Right lobe of liver (tissue), 6 donors: ENCODE measurements around the gene SUCLG1. TPM values are rescaled to one million over a fixed set of nuclear protein-coding genes. Genes with fewer than 3 reads are reported as not detected.

ENCODE experiments used
- ATAC-seq, 4 donors: fragments of 200-7000 bp; cut with Tn5 transposase; one replicate each; pipeline ENCODE4 v1.9.1; 2020; ENCODE audit warnings: mild to moderate bottlenecking in 4 of 4, moderate library complexity in 4 of 4
- DNase-seq, 3 donors: peaks; one replicate each; pipeline ENCODE4 v3.0.0-alpha.2; 2020
- H3K27ac ChIP-seq, 3 donors: fragments of 200-600 bp; one replicate each; pipeline ENCODE4 v1.8.0; 2022
- H3K27me3 ChIP-seq, 2 donors: fragments of 200-600 bp; one replicate each; pipeline ENCODE4 v1.8.0; 2022
- H3K36me3 ChIP-seq, 4 donors: fragments of 200-600 bp; sonication (generic) in 1 of 4; one replicate each; pipeline versions ENCODE4 v1.5.1 to v1.8.0; 2017 to 2022; ENCODE audit warnings: control low read depth in 1 of 4
- H3K4me1 ChIP-seq, 4 donors: fragments of 200-600 bp; sonication (generic) in 1 of 4; one replicate each; pipeline versions ENCODE4 v1.5.1 to v1.8.0; 2017 to 2022; ENCODE audit warnings: control low read depth in 1 of 4
- H3K4me3 ChIP-seq, 3 donors: fragments of 200-600 bp; one replicate each; pipeline ENCODE4 v1.8.0; 2022
- H3K9me3 ChIP-seq, 4 donors: fragments of 200-600 bp; sonication (generic) in 1 of 4; one replicate each; pipeline versions ENCODE4 v1.5.1 to v1.8.0; 2017 to 2022; ENCODE audit warnings: control low read depth in 1 of 4
- CTCF ChIP-seq, 4 donors: fragments of 200-600 bp in 3 of 4; fragments of 450-650 bp in 1 of 4; IDR thresholded peaks; one replicate each; pipeline versions ENCODE4 v1.5.1 to v1.8.0; 2016 to 2022; ENCODE audit warnings: antibody characterized with exemption in 4 of 4, mild to moderate bottlenecking in 2 of 4
- POLR2A ChIP-seq: fragments of 450-650 bp; IDR thresholded peaks from one replicate; pipeline ENCODE4 v1.6.1; 2017; ENCODE audit warnings: antibody characterized with exemption, mild to moderate bottlenecking
- WGBS: methylation state at CpG from one replicate; pipeline ENCODE4 v1.1.6; 2018; ENCODE audit warnings: low coverage, low lambda C conversion rate; ENCODE audit not compliant: insufficient coverage; ENCODE audit errors: missing lambda C conversion rate; 5-methylcytosine and 5-hydroxymethylcytosine counted together
- intact Hi-C, 2 donors: fragments of 100-400 bp; cut with DNase I; formaldehyde crosslinking; loops; one replicate each; pipeline versions ENCODE4 v1.11.2 to v1.14.1; 2022
- total RNA-seq, 6 experiments: library from RNA; depleted of rRNA in 2 of 6; stranded (reverse); fragments of >200 nt in 2 of 6; fragmentation: NEBNext Ultra II Directional in 3 of 6; extraction: Animal tissue kit (Norgen Biotek cat#: 25700) in 3 of 6; gene quantifications; one replicate each; pipeline versions ENCODE4 v1.1.0 to v1.2.4, GENCODE V29; 2016 to 2023
- donor health status: DM: no; HTN: yes; CAD: no.
- donor health status: DM: no; HTN: no; CAD: no.
- donor health status: DM: no; HTN: no; CAD: no.
- donor health status: DM: no; HTN: yes; CAD: no.
- donor health status: DM: no; HTN: yes; CAD: no.

The SUCLG1 gene
- total RNA-seq, 6 experiments from 2014 or later: 73.4 to 86.7 (median 82.8) TPM

GRCh38 chr2:84427235-84428138, 31.6 kb downstream of the SUCLG1 start:
- 39% methylated on average over 2 of the region's 2 CpGs for WGBS
- Histone ChIP-seq H3K4me1 (peaks cover 0 to 15% (median 0%) of the 10 kb centered on the region in 4 donors), H3K27me3 (no peaks in the 10 kb centered on the region), H3K36me3 (peaks cover 12 to 59% (median 32%) of the 10 kb centered on the region in 4 donors), H3K27ac (no peak overlapping the region), H3K9me3 (no peaks in the 10 kb centered on the region), H3K4me3 (no peak overlapping the region)
- ATAC-seq: peak; percentile 35 to 70 (median 56)
- intact Hi-C loops: no loop called here
- DNase-seq: no peak
- TF ChIP-seq POLR2A: no peak
- no peak for TF ChIP-seq CTCF (IDR thresholded peaks at IDR 0.05)

GRCh38 chr2:84425310-84425709, 33.8 kb downstream of the SUCLG1 start:
- peaks cover 12 to 39% (median 19%) of the 10 kb centered on the region in 4 donors for H3K36me3 ChIP-seq
- H3K4me3 ChIP-seq: no peak overlapping the region
- TF ChIP-seq CTCF (IDR thresholded peaks at IDR 0.05): no peak
- no peak for TF ChIP-seq POLR2A
- intact Hi-C loops: no loop called here
- ATAC-seq (no peak), DNase-seq (no peak)
- H3K27ac ChIP-seq: no peak overlapping the region
- no peaks in the 10 kb centered on the region for H3K27me3 ChIP-seq
- 85% methylated on average over 3 of the region's 3 CpGs for WGBS
- no peaks in the 10 kb centered on the region for H3K9me3 ChIP-seq
- peaks cover 0 to 15% (median 0%) of the 10 kb centered on the region in 4 donors for H3K4me1 ChIP-seq

DNA sequence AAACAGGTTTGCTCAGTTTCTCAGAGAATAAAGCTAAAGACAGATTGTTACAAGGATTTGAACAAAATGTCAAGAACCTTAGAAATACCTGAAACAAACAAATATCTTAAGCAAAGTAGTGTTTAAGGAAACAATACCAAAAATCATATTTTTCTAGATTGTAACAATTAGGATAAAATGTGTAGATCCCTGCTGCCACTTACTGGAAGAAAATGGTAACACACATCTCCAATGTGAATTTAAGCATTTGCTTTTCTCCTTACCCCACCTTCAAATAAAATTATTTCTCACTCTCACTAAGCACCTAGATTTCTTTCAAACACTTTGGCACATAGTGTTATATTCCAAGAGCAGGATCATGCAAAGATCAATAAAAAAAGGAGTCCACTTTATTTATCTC, 34.9 kb downstream of the SUCLG1 start:
- peaks cover 0 to 15% (median 0%) of the 10 kb centered on the region in 4 donors for H3K4me1 ChIP-seq
- ATAC-seq (no peak), DNase-seq (no peak)
- no peaks in the 10 kb centered on the region for H3K9me3 ChIP-seq
- intact Hi-C loops: no loop called here
- H3K36me3 ChIP-seq: peaks cover 4 to 27% (median 10%) of the 10 kb centered on the region in 4 donors
- H3K4me3 ChIP-seq: no peak overlapping the region
- TF ChIP-seq CTCF (IDR thresholded peaks at IDR 0.05): peak in 3 of 4 donors; percentile 37 to 41 (median 39)
- no peak for TF ChIP-seq POLR2A
- no peak overlapping the region for H3K27ac ChIP-seq
- H3K27me3 ChIP-seq: no peaks in the 10 kb centered on the region

GRCh38 chr2:84421791-84422190, 37.3 kb downstream of the SUCLG1 start:
- H3K4me3 ChIP-seq: no peak overlapping the region
- H3K27me3 ChIP-seq: no peaks in the 10 kb centered on the region
- intact Hi-C loops: no loop called here
- peaks cover 3 to 21% (median 8%) of the 10 kb centered on the region in 4 donors for H3K36me3 ChIP-seq
- WGBS: no CpG with 5 or more reads among the region's 1 CpG
- no peaks in the 10 kb centered on the region for H3K9me3 ChIP-seq
- no peak overlapping the region for H3K27ac ChIP-seq
- DNase-seq: no peak
- ATAC-seq: peak; percentile 47 to 76 (median 53)
- no peaks in the 10 kb centered on the region for H3K4me1 ChIP-seq
- TF ChIP-seq CTCF (IDR thresholded peaks at IDR 0.05) (no peak), POLR2A (no peak)
